Measurements from ENCODE around the gene PRRX2.

The PRRX2 gene

DNA sequence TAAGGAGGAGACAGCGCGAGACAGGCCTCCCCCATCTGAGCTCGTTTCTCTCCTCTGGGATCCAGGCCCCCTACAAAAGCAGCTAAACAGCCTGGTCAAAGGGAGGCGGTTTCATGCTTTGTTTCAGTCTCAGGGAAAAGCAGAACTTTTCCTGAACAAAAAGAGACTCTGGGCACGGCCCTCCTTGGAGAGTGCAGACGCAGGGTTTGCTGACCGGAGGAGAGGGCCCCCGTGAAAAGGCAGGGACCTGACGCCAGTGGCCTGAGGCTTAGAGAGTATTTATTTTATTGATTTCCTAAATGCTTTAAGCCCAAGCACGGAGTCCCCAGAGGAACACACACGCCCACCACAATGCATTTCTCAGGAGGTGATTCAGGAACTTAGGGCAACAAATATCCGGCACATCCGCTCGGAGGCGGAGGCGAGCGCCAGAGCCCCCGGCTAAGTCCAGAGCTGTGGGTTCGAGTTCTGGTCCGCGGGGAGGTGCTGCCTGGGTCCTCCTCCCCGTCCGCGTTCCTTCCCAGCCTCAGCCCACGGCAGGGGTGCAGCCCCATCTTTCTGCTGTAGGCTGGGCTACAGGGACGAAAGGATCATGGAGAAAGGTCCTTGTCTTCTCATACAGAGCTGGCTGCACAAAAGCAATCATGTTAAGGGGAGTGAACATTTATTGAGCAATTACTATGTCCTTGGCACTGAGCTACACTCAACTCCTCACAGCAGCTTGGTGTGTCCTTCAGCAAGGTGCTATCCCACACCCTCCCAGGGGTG is 47.4 kb downstream of the PRRX2 start:
- no peak for DNase-seq

DNA sequence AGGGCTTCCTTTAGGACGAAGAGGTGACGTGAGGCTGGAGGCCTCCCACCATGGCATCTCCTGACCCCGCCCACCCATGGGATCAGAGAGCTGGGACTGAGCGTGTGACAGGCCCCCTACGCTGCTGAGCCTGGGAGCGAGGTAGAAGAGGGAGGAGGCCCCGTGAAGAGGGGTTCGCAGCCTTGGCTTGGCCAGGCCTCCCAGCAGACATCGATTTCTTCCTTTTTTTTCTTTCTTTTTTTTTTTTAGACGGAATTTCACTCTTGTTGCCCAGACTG is 47.9 kb downstream of the PRRX2 start:
- no peak for DNase-seq

DNA sequence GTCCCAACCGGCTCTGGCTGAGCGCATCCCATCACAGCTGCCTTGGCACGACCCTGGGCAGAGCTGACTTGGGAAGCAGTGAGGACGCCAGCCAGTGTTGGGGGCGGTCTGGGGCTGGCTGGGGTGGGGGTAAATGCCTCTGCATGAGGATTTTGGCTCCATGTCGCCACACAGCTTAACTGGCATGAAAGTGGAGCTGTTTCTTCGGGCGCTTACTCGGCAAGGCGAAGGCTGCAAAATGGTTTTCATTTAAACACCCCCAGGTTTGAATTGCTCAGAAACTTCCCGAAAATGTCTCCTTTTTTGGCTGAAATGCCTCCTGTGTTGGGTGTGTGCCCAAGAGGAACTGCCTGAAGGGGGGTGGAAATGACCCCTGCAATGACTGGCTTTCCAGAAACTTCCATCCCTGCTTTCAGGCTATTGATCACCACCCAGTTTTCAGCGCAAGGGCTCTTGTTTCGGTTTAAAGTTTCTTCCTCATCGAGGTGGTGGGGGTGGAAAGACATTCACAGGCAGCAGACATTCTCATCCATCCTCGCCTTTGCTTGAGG is 49.1 kb downstream of the PRRX2 start:
- no peak for DNase-seq

GRCh38 chr9:129716091-129716490 is 50.6 kb downstream of the PRRX2 start:
- DNase-seq: no peak

- no peak for DNase-seq
Measured at GRCh38 chr9:129717991-129718390, 52.5 kb downstream of the PRRX2 start.

GRCh38 chr9:129718647-129719046 is 53.2 kb downstream of the PRRX2 start:
- no peak for DNase-seq

DNA sequence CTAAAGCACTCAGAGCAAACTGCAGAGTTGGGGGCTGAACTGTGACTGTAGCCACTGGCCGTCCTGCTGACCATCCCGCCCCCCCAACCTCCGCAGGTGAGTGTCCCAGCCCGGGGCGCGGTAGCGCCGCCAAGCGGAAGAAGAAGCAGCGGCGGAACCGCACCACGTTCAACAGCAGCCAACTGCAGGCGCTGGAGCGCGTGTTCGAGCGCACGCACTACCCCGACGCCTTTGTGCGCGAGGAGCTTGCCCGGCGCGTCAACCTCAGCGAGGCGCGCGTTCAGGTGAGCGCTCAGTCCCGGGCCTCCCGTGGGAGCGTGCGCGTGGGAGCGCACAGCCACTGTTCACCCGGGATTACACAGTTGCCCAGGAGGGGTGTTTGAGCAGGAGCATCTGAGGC is 53.7 kb downstream of the PRRX2 start:
- no peak for DNase-seq

DNA sequence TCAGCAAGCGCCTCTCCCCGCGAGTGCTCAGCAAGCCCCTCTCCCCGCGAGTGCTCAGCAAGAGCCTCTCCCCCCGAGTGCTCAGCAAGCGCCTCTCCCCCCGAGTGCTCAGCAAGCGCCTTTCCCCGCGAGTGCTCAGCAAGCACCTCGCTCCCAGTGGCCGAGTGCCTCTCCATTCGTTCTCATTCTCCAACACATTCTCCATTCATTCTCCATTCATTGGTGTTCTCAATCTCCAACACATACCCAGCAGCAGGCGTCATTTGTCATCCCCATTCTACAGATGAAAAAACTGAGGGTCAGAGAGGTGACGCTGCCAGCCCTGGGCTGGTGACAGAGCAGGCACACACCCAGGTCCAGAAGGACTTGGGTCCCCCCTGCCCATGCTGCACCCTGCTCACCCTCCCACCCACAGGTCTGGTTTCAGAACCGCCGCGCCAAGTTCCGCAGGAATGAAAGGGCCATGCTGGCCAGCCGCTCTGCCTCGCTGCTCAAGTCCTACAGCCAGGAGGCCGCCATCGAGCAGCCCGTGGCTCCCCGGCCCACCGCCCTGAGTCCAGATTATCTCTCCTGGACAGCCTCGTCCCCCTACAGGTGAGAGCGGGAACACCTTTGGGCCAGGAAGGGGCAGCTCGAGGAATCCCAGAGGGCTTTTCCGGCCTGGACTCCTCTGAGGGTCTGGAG is 54.9 kb downstream of the PRRX2 start:
- no peak for DNase-seq

DNA sequence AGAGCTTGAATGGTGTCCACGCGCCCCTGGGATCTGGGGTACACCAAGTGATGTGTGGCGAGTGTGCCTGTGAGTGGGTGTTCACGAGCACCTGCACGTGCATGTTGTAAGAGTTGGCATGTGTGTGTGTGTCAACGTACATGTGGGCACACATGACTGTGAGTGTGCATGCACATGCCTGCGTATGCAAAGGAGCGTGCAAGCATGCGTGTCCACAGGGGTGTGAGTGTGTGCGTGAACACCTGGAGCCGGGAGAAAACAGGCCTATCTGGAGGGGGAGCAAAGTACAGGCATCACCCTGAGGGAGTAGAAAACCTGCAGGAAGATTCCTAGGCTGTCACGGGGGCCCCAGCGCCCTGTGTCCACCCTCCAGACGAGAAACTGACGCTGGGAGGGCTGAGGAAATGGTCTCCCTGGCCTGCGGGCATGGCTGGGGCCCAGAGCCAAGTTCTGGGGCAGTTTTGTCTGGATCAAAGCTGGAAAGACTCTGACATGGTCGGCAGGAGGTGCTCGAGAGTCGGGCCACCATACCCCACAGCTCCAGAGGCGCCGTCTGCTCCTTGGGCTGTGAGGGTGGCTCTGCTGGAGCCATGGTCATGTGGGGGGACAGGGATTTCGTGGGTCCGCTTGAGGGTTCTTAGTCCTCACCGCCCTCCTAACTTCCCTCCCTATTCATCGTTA is 55.6 kb downstream of the PRRX2 start:
- no peak for DNase-seq

- DNase-seq: no peak
Measured at GRCh38 chr9:129722913-129723312, 57.5 kb downstream of the PRRX2 start.

DNA sequence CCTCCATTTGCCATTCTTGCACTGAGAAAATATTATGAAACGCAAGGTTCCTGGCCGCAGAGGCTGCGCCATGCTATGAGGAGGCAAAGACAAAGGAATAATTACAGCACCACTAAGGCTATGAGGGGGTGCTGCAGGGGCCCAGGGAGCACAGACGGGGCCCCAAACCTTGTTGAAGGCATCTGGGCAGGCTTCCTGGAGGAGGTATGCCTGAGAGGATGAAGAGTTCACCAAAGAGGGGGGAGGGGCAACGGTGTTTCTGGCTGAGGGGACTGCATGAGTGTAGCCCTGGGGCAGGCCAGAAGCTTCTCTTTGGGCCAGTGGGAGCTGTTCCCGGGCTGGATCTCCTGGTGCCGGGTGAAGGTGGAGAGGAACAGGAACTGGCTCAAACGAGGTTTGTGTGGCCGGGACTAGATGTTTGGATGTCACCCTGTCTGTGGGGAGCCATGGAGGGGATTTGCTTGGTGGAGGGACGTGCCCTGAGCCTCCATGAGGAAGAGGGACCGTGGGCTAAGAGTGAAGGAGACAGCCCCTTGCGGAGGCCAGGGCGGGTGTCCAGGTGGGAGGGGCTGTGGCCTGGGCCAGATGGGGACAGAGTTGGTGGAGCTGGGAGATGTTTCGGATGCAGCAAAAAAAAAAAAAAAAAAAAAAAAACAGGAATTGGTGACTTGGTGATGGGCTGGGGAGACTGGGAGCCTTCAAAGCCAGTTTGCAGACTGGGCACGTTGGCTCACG is 59.2 kb downstream of the PRRX2 start:
- no peak for DNase-seq

GRCh38 chr9:129725795-129726251 is 60.4 kb downstream of the PRRX2 start:
- DNase-seq: no peak

GRCh38 chr9:129726322-129727160 is 61.1 kb downstream of the PRRX2 start:
- DNase-seq: peak; percentile 63

DNA sequence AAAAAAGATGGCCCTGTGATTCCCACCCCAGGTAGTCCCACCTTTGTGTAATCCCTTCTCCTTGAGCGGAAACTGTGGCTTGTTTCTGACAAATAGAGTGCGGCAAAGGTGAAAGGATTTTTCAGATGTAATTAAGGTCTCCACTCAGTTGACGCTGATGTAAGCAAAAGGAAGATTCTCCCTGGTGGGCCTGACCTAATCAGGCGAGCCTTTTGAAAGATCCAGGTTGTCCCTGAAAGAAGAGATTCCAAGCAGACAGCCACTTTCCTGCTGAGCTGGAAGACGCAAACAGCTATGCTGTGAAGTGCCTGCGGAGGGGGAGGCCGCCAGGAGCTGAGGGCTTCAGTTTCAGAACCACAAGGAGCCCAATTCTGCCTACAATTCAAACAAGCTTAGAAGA is 63.3 kb downstream of the PRRX2 start:
- DNase-seq: no peak

GRCh38 chr9:129731477-129732085 is 66.1 kb downstream of the PRRX2 start:
- no peak for DNase-seq

DNA sequence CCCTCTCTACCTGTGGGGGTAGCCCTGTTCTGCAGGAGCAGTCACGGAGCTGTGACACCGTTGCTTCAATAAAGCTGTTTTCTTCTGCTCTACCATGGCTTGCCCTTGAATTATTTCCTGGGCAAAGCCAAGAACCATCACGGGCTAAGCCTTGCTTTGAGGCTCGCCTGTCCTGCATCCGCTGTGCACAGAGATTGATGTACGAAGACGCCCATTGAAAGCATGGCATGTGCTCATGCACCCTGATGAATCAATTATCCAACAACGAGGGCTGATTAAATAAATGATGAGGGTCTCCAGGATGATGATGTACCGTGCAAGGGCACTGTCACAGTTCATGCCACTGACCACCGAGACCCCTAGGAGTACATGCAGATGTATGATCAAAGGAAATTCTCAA is 66.7 kb downstream of the PRRX2 start:
- no peak for DNase-seq

- DNase-seq: no peak
Measured at GRCh38 chr9:129732946-129733631, 67.6 kb downstream of the PRRX2 start.

DNA sequence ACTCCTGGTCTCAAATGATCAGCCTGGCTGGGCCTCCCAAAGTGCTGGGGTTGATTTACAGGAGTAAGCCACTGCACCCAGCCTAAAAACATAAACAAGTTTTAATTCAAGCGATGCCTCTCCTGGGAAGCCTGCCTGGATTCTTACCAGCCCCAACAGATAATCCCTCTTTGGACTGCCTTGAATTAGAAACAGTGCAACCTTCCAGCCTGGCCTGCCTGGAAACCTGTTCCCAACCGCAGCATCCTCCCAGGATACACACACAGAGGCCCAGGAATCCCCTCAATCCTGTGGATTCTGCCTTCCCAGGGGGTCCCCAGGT is 68.1 kb downstream of the PRRX2 start:
- no peak for DNase-seq

GRCh38 chr9:129735546-129735945 is 70.1 kb downstream of the PRRX2 start:
- no peak for DNase-seq

DNA sequence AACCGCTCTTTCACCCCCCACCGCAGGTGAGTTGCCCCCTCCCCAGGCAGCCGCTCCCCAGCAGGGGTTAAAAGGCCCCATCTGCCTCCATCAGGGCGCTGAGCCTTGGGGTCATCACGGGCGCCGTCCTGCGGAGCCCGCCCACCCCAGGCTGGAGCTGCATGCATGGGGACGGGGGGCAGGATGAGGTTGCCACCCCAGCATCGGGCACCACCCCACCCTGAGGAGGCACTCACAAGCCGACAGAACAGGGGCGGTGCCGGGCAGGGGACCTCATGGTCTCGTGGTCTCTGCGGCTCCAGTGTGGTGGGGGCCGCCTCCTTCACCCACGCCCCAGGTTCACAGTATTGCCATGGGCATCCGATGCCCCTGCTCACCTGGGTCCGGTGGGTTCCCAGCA is 70.9 kb downstream of the PRRX2 start:
- DNase-seq: no peak

All from NCI-H1092 (cell line).